HG02938 (cell line): Measurements from ENCODE around the gene BRINP2.

ENCODE experiments used
- ATAC-seq: cut with Tn5 transposase; IDR thresholded peaks from one replicate; pipeline ENCODE4 v1.9.1; 2021; ENCODE audit warnings: mild to moderate bottlenecking, moderate library complexity; ENCODE audit not compliant: unreplicated experiment

The BRINP2 gene

GRCh38 chr1:177219554-177220458, 49.0 kb downstream of the BRINP2 start:
- ATAC-seq, result no peak

- ATAC-seq, result no peak
Measured at GRCh38 chr1:177223359-177223758, 52.6 kb downstream of the BRINP2 start.

DNA sequence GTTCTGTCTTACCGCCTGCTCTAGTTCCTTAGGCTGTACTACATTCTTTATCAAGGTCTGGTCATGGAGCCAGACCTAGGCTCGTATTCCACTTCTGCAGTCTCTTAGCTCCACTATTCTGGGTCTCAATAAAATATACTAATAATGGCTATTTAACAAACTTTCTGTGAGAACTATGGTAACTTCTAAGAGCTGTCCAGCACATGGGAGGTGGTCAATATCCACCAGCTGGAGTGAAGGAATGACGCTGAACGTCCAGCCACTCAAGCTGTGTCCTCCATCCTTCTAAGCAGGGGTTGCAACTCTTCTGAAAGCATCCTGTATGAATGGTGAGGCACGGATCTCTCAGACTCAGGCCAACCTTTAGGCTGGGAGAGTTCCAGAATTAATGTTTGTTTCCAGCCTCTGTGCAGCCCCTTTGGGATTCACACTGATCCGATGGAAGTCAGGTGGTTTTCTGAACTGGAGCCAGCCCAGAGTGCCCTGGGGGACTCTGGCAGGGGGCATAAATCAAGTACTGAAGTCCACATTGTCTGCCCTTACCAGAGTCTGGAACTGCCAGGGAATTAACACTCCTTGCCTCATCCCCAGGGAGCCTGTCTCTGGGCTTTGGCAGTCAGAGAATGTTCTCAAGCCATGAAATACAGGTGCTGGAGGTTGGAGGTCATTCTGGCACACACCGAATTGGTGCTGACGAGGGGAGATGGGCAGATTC, 57.4 kb downstream of the BRINP2 start:
- no peak for ATAC-seq

DNA sequence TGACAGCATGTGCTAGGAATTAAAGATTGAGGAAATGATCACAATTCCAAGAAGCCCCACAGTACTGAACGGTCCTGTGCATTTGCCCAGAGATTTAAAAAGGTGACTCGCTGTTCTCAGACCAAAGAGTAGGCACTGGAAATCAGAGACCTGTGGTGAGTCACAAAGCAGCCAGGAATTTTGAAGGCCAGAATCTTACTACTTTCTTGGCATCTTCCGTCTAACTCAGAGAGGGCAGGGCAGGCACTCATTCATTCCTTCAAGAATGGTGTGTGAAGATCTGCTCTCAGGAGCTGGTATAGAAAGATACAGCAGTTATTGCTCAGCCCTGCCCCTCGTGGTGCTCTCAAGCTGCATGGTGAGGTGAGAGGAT, 57.9 kb downstream of the BRINP2 start:
- no peak for ATAC-seq

- no peak for ATAC-seq
Measured at GRCh38 chr1:177229781-177230180, 59.0 kb downstream of the BRINP2 start.

DNA sequence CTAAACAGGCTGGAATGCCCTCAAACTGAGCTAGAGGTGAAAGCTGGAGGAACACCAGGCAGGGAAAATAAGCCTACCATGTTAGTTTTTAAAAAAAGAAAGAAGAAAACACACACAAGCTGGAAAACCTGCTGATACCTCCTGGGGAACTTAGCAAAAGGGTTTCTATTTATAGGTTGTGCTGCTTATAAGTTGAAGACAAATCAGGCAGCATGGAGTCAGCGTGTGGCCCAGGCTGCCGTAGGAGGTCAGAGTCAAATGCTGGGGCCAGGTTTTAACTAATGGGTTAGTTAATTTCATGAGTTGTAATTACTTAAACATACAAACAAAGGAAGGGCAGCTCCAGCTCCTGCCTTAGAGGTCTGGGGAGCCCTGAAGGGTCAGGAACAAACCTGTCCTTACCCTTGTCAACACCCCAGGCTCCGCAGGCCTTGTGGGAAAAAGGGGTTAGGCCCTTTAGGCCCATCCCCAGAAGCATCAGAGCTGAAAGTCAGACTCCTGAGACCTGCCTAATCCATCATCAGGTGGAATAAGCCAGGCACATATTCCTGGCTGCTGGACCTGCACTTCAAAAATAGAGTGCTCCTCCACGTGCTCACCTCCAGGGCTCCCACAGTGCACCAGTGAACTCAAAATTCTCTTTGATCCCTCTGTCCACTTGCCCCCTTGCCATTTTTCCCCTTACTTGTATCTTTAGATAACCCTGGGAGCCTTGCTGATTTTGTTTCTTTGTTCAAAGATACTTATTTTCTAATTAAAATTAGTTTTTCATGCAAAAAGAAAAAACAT, 59.7 kb downstream of the BRINP2 start:
- no peak for ATAC-seq

- no peak for ATAC-seq
Measured at GRCh38 chr1:177235350-177235749, 64.6 kb downstream of the BRINP2 start.

GRCh38 chr1:177236962-177237361, 66.2 kb downstream of the BRINP2 start:
- no peak for ATAC-seq

DNA sequence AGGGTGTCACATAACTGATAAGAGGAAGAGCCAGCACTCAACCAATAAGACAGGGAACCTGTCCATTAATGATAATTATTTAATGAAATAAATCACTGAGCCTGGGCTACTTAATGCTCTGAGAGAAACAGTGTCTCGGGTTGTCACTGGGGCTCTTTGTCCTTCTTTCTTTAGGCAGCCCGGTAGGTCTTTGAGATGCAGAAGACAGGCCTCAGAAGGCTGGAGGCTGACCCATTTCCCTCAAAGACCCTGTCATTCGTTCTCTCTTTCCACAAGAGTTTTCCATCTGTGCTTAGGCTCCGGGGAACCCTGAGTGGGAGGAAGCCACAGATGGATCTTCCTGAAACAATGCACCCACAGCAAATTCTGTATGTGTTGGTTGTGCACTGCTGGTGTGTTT, 68.2 kb downstream of the BRINP2 start:
- ATAC-seq, result no peak

DNA sequence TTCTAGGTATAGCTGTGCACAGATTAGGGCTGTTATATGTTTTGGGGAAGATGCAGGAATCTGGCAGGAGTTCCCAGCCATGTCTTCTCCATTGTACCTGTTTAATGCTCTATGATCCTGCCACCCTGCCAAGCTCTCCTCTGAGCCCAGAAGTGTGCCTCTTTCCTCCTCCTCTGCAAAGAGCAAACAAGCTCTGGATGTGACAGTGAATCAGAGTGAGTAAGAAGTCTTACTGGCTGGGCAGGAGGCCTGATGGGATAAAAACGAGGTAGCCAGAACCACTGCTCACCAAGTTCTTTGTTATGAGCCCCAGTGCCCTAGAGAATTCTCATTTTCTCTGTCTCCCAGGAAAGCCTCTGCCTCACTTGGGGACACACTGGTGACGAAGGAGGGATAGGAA, 69.0 kb downstream of the BRINP2 start:
- no peak for ATAC-seq

DNA sequence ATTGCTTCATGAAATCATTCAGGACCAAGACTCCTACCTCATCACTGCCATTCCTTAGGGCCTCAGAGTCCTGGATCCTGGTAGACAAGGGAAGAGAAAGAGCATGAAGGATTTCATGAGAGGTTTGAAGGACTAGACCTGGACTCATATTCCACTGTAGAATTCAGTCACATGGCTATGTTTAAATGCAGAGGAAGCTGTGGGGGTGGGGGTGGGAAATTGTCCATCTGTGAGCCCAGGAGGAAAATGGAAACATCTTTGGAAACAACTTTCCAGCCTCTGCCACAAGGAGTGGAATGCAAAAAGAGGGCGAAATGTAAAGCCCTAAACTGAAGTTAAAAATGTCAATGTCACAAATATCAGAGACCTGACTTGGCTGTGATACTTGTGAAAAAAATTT, 73.0 kb downstream of the BRINP2 start:
- ATAC-seq, result no peak

DNA sequence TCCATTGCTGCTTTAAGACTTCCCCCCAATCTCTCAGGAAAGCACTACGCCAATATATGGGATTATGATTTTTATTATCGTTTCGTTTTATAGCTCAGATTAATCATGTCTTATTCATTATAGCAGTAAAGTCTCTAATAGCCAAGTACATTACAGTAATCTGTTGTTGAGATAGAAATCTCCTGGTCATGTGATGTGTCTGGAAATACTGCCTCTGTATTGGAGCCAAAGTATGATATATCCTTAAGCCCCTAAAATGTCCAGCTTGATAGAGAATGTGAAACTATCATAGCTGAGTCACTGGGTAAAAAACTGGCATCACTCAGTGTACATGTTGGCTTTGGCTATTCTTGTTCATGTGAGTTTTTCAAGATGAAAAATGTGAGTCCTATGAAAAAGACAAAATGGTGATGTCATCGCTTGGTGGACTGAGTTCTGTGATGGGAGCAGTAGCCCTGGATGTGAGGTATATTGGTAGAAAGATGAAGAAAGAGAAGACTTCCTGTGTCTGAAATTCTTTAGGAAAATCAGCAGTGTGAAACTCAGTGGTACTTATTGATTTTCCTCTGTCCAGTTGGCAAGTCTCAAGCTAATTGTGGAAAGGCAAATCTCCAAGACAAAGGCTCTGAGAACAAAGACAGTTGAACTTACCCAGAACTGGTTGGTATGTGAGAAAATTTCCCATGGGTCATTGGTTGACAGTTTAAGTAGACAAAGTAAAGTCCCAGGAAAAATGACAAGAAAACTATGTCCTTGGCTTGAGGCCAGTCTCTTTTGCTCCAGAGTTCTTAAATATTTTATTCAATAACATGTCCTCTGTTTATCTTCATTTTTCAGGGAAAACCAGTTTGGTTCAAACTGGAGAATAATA, 76.2 kb downstream of the BRINP2 start:
- no peak for ATAC-seq

GRCh38 chr1:177247623-177248176, 76.9 kb downstream of the BRINP2 start:
- ATAC-seq, result no peak

DNA sequence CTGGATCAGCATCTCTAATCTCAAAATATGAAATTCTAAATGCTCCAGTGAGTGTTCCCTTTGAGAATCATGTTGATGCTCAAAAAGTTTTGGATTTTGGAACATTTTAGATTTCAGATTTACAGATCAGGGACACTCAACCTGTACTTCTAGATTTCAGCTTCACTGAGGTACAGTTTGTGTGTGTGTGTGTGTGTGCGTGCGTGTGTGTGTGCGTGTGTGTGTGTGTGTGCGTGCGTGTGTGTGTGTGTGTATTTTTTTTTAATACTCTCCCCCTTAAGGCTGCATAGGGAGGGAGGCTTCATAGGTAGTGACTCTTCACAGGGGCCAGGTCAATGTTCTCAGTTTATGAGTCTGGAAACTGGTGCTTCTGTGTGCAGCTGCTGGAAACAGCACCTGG, 77.5 kb downstream of the BRINP2 start:
- no peak for ATAC-seq

- no peak for ATAC-seq
Measured at GRCh38 chr1:177249231-177249630, 78.5 kb downstream of the BRINP2 start.

- ATAC-seq, result no peak
Measured at GRCh38 chr1:177252877-177253276, 82.1 kb downstream of the BRINP2 start.

DNA sequence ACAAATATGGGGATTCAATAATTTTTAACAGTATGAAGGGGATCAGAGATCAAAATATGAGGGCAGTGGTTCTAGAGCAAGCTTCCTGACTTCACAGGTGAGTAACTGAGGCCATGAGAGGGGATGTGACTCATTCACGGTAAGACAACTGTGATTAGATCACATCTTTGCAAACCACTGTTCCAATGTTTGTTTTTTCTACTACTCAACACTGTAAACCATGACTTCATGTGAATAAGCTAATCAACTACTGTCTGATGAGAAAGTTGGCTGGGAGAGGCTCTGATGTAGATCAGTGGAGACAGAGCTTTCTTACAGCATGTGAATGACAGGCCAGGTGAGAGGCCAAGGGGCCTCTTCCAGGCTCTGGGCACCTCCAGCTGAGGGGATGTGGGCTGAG, 84.7 kb downstream of the BRINP2 start:
- no peak for ATAC-seq

GRCh38 chr1:177256153-177257075, 85.7 kb downstream of the BRINP2 start:
- no peak for ATAC-seq

DNA sequence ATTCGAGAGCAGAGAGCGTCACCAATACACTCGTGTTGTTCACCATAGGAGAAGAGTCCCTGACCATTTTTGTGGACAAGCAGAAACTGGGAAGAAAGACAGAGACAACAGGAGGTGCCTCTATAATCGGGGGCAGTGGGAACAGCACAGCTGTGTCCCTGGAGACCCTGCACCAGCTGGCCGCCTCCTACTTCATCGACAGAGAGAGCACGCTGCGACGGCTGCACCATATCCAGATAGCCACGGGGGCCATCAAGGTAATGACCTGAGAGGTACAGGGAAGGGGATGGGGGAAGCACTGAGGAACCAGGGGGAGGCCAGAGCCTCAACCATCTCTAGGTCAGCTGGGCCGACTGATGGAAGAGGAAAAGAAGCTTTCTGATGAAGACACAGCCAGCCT, 86.4 kb downstream of the BRINP2 start:
- ATAC-seq, result no peak
